ENCODE measurements around the gene TNK2.

TNK2 gene

DNA sequence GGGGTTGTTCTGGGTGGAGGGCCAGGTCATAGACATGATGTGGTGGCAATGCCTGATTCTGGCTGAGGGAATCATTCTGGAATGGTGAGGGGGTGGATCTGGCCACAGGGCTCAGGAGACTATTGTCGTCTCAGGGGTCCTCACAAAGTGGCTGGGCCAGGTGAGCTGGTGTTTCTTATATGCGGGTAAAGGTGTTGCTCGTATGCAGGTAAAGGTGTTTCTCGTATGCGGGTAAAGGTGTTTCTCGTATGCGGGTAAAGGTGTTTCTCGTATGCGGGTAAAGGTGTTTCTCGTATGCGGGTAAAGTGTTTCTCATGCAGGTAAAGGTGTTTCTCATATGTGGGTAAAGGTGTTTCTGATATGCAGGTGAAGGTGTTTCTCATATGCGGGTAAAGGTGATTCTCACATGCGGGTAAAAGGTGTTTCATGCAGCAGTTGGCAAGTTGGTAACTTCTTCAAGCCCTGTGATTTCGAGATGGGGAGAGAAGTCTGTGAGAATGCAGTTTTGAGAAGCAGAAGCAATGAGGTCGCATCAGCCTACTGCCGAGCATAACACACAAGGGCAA, 86.1 kb downstream of the TNK2 start:
- DNase-seq, result no peak
- TF ChIP-seq, protein P1, sequence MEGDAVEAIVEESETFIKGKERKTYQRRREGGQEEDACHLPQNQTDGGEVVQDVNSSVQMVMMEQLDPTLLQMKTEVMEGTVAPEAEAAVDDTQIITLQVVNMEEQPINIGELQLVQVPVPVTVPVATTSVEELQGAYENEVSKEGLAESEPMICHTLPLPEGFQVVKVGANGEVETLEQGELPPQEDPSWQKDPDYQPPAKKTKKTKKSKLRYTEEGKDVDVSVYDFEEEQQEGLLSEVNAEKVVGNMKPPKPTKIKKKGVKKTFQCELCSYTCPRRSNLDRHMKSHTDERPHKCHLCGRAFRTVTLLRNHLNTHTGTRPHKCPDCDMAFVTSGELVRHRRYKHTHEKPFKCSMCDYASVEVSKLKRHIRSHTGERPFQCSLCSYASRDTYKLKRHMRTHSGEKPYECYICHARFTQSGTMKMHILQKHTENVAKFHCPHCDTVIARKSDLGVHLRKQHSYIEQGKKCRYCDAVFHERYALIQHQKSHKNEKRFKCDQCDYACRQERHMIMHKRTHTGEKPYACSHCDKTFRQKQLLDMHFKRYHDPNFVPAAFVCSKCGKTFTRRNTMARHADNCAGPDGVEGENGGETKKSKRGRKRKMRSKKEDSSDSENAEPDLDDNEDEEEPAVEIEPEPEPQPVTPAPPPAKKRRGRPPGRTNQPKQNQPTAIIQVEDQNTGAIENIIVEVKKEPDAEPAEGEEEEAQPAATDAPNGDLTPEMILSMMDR (IDR thresholded peaks at IDR 0.05), result no peak
- Histone ChIP-seq H3K36me3 (no peaks in the 10 kb centered on the region), H3K4me3 (no peak overlapping the region), H3K27me3 (peaks cover 0 to 33% of the 10 kb centered on the region in 2 donors), H3K9me3 (no peaks in the 10 kb centered on the region), H3K27ac (no peak overlapping the region), H3K4me1 (peaks cover 0 to 5% (median 0%) of the 10 kb centered on the region in 4 donors)
- intact Hi-C loops (cut with DNase I; ENCODE audit: low total_unique reads), result no loop called here

DNA sequence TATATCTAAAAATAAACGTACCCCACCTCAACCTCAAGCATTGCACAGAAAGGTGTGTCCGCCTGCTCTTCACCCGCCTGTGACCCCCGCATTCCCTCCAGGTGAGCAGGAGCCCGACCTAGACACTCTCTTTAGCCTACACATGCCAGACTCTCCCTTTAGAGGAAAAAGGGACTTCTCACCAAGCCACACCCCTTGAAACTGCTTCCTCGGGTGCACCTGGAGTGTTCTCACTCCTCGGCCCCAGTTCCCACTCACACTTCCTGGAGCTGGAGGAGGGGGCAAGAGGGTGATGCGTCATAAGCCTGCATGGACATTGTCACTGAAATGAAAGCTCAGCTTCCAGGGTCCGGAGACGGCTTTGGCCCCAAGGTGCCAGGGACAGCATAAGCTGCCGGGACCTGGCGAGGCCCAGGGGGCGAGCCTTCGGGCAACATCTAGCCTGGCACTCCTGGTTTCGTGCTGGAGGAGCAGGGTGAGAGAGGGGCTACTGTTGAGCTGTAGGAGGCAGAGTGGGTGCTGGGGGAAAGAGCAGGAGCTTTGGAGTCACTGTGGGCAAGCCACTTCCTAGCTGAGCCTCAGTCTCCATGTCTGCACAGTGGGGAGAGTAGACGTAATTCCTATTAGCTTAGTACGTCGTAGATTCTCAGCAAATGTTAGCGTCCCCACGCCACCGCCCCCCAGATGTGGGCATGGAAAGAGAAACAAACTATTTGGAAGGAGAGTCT, 86.8 kb downstream of the TNK2 start:
- Histone ChIP-seq H3K27me3 (peaks cover 0 to 33% of the 10 kb centered on the region in 2 donors), H3K36me3 (no peaks in the 10 kb centered on the region), H3K4me1 (peaks cover 0 to 5% (median 0%) of the 10 kb centered on the region in 4 donors), H3K27ac (no peak overlapping the region), H3K4me3 (no peak overlapping the region), H3K9me3 (no peaks in the 10 kb centered on the region)
- DNase-seq, result no peak
- intact Hi-C loops (cut with DNase I; ENCODE audit: low total_unique reads), result no loop called here
- TF ChIP-seq, protein P1 (IDR thresholded peaks at IDR 0.05), result no peak

DNA sequence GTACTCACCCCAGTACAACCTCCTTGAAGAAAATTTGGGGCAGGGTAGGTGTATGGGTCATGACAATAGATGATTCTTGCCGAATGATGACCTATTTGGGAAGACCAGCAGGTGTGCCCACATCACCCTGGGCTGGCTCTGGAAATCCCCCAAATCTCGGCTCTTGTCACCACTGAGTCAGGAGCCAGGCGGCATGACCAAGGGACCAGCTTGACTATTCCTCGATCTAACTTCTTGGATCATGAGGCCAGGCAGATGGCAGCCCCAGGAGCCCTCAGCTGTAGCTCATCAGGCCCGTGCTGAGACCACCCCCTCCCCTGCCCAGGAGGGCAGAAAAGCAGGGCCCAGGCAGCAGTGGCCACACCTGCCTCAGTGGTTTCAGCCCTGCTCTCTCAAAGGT, 87.5 kb downstream of the TNK2 start:
- peaks cover 0 to 5% (median 0%) of the 10 kb centered on the region in 4 donors for H3K4me1 ChIP-seq
- no peaks in the 10 kb centered on the region for H3K36me3 ChIP-seq
- TF ChIP-seq, protein P1 (IDR thresholded peaks at IDR 0.05), result no peak
- no peaks in the 10 kb centered on the region for H3K9me3 ChIP-seq
- H3K27ac ChIP-seq, result no peak overlapping the region
- H3K4me3 ChIP-seq, result no peak overlapping the region
- no peak for DNase-seq
- H3K27me3 ChIP-seq, result peaks cover 0 to 33% of the 10 kb centered on the region in 2 donors
- intact Hi-C loops (cut with DNase I; ENCODE audit: low total_unique reads), result no loop called here

DNA sequence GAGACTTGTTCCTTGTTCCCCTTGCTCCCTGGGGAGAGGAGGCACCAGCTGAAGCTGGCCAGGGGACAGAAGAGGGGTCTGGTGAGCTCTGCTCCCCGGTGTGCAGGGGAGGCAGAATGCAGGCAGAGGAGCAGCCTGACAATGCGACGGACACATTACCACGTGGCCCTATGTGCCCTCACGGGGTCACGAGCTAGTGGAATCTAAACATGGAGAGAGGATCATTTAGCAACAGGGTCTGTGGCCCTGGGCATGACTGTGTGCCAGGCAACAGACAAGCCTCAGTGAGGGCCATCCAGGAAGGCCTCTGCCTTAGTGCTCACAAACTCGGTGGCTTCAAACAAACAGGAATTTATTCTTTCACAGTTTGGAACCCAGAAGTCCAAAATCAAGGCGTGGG, 88.2 kb downstream of the TNK2 start:
- H3K36me3 ChIP-seq, result no peaks in the 10 kb centered on the region
- H3K9me3 ChIP-seq, result no peaks in the 10 kb centered on the region
- H3K27ac ChIP-seq, result no peak overlapping the region
- no peak overlapping the region for H3K4me3 ChIP-seq
- H3K4me1 ChIP-seq, result peaks cover 0 to 5% (median 0%) of the 10 kb centered on the region in 4 donors
- no peak for DNase-seq
- peaks cover 0 to 33% of the 10 kb centered on the region in 2 donors for H3K27me3 ChIP-seq
- intact Hi-C loops (cut with DNase I; ENCODE audit: low total_unique reads), result no loop called here
- TF ChIP-seq, protein P1 (IDR thresholded peaks at IDR 0.05), result no peak

DNA sequence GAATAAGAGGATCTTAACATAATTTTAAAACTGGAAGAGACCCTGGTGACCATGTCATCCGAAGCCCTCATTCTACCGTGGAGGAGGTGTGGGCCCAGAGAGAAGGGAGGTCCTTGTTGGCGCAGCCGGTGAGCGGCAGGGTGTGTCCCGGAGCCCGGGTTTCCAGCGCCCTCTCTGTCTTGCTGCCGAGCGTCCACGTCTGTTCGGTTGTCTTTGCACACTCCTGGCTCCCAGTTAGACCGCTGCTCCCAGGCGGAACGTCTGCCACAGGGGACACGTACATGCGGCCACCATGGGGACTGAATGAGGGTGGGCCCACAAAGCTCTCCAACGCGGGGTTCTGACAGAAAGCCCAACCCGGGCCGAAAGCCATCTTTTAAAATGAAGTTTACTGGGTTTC, 90.0 kb downstream of the TNK2 start:
- H3K9me3 ChIP-seq, result no peaks in the 10 kb centered on the region
- peaks cover 0 to 3% (median 0%) of the 10 kb centered on the region in 4 donors for H3K4me1 ChIP-seq
- H3K27ac ChIP-seq, result no peak overlapping the region
- DNase-seq, result no peak
- TF ChIP-seq, protein P1 (IDR thresholded peaks at IDR 0.05), result no peak
- intact Hi-C loops (cut with DNase I; ENCODE audit: low total_unique reads), result no loop called here
- H3K36me3 ChIP-seq, result no peaks in the 10 kb centered on the region
- no peak overlapping the region for H3K4me3 ChIP-seq
- peaks cover 0 to 28% of the 10 kb centered on the region in 2 donors for H3K27me3 ChIP-seq

All from tibial artery (tissue), 4 donors.